K562 (cell line): Measurements from ENCODE around the gene LILRB3. TPM values are rescaled to one million over a fixed set of nuclear protein-coding genes. Genes with fewer than 3 reads are reported as not detected.

Source experiments
- BCOR ChIP-seq: fragments of 450-650 bp; IDR thresholded peaks from 2 replicates; pipeline ENCODE4 v1.6.1; 2016
- CEBPG ChIP-seq, 3 experiments: fragments of 200-800 bp in 1 of 3; sonication (Bioruptor generic) in 1 of 3; sonication (generic) in 1 of 3; formaldehyde crosslinking in 1 of 3; IDR thresholded peaks in 2 of 3; conservative IDR thresholded peaks in 1 of 3; 2 replicates each; pipeline versions ENCODE4 v1.6.1 to v1.8.0; 2016 to 2022; ENCODE audit warnings: missing compliant biosample characterization in 2 of 3, missing genetic modification characterization in 2 of 3, mild to moderate bottlenecking in 1 of 3, missing genetic modification reagents in 1 of 3
- DMBX1 ChIP-seq: fragments of 250-450 bp; sonication (Bioruptor Pico); IDR thresholded peaks from 2 replicates; pipeline ENCODE4 v1.8.0; 2022; ENCODE audit warnings: inconsistent platforms, mild to moderate bottlenecking, moderate library complexity, borderline replicate concordance
- E2F8 ChIP-seq: fragments of 450-650 bp; IDR thresholded peaks from 2 replicates; pipeline ENCODE4 v1.7.1; 2018; ENCODE audit warnings: mild to moderate bottlenecking, low read depth; ENCODE audit not compliant: partially characterized antibody
- HEY1 ChIP-seq: fragments of 250-450 bp; sonication (Bioruptor Pico); IDR thresholded peaks from 2 replicates; pipeline ENCODE4 v1.5.0; 2020; ENCODE audit warnings: mild to moderate bottlenecking, moderate library complexity, borderline replicate concordance
- HMGXB4 ChIP-seq: sonication (generic); formaldehyde crosslinking; IDR thresholded peaks from 2 replicates; pipeline ENCODE4 v1.8.1; 2023; ENCODE audit warnings: mild to moderate bottlenecking, missing genetic modification reagents
- HOMEZ ChIP-seq: fragments of 250-450 bp; sonication (Bioruptor Pico); IDR thresholded peaks from 2 replicates; pipeline ENCODE4 v1.4.0; 2020; ENCODE audit warnings: mild to moderate bottlenecking, moderate library complexity
- KLF10 ChIP-seq: fragments of 250-450 bp; sonication (Bioruptor Pico); IDR thresholded peaks from 2 replicates; pipeline ENCODE4 v1.6.1; 2021; ENCODE audit warnings: matching md5 sums
- KLF16 ChIP-seq: IDR thresholded peaks from 2 replicates; pipeline ENCODE4 v1.6.1; 2016; ENCODE audit warnings: antibody characterized with exemption
- MAFK ChIP-seq: IDR thresholded peaks from 2 replicates; pipeline ENCODE4 v1.6.1; 2011; ENCODE audit warnings: low read length, improper control_type of control experiment
- PCBP1 ChIP-seq: fragments of 200-400 bp; formaldehyde crosslinking; IDR thresholded peaks from 2 replicates; pipeline ENCODE4 v1.6.1; 2018; ENCODE audit warnings: mild to moderate bottlenecking, low read depth, low read length; ENCODE audit not compliant: poor library complexity, severe bottlenecking
- PML ChIP-seq: IDR thresholded peaks from 2 replicates; pipeline ENCODE4 v1.6.1; 2012; ENCODE audit warnings: low read length, inconsistent platforms
- SIRT6 ChIP-seq: IDR thresholded peaks from one replicate; pipeline ENCODE4 v1.6.1; 2012; ENCODE audit warnings: low read depth, mild to moderate bottlenecking, control low read depth, inconsistent platforms, low read length, moderate library complexity
- SMAD3 ChIP-seq: fragments of 450-650 bp; formaldehyde crosslinking; conservative IDR thresholded peaks from 2 replicates; pipeline ENCODE4 v1.4.0; 2020; ENCODE audit warnings: mild to moderate bottlenecking
- SNRNP70 ChIP-seq: fragments of 200-400 bp; formaldehyde crosslinking; optimal IDR thresholded peaks from 2 replicates; pipeline ENCODE3; 2017; ENCODE audit warnings: low read depth, low read length
- SPI1 ChIP-seq: IDR thresholded peaks from 2 replicates; pipeline ENCODE4 v1.6.1; 2011; ENCODE audit warnings: low read depth, low read length, control low read depth, borderline replicate concordance
- SRF ChIP-seq, 2 experiments: fragments of 250-450, 450-650 bp in 1 of 2; sonication (Bioruptor Pico) in 1 of 2; sonication (generic) in 1 of 2; formaldehyde crosslinking; IDR thresholded peaks; 2 replicates each; pipeline versions ENCODE4 v1.5.0 to v1.5.1; 2020 to 2022; ENCODE audit warnings: mild to moderate bottlenecking in 1 of 2, missing genetic modification reagents in 1 of 2
- polyA plus RNA-seq, 8 experiments: library from polyadenylated mRNA; depleted of rRNA in 4 of 8; stranded (reverse) in 5 of 8; unstranded in 3 of 8; fragments of >200 nt; fragmentation: Nextera tagmentation in 2 of 8; fragmentation: Illumina TruSeq in 1 of 8; extraction: Ambion mirVana in 2 of 8; extraction: Trizol in 1 of 8; gene quantifications; 2 replicates each; pipeline versions ENCODE4 v1.2.1 to v1.2.3, GENCODE V29; 2011 to 2014; ENCODE audit warnings: inconsistent platforms in 1 of 8, missing spikeins in 1 of 8
- total RNA-seq, 7 experiments: library from RNA; depleted of rRNA in 6 of 7; stranded (reverse); fragments of >200 nt in 6 of 7; fragmentation: Illumina TruSeq in 2 of 7; extraction: Trizol in 2 of 7; gene quantifications; 2 replicates each; pipeline versions ENCODE4 v1.2.1 to v1.2.3, GENCODE V29; 2011 to 2021; ENCODE audit warnings: low replicate concordance in 1 of 7
- TF ChIP-seq, protein P1 (sequence below): sonication (generic); formaldehyde crosslinking; IDR thresholded peaks from 2 replicates; pipeline ENCODE4 v1.8.0; 2022; ENCODE audit warnings: mild to moderate bottlenecking, missing genetic modification reagents
- TF ChIP-seq, protein P2 (sequence below): fragments of 450-650 bp; IDR thresholded peaks from 2 replicates; pipeline ENCODE4 v1.6.1; 2018; ENCODE audit warnings: mild to moderate bottlenecking, low read depth; ENCODE audit not compliant: partially characterized antibody

LILRB3 gene
- total and polyA plus RNA-seq, 9 of the 15 experiments (the other 6 are each of a cell fraction or from before 2014, with no cell fraction given) = 0.01 to 0.09 TPM; not detected in 7

GRCh38 chr19:54189145-54189734, 33.6 kb downstream of the LILRB3 start, which contains the start of gene MBOAT7 (continued):
- TF ChIP-seq, protein P1, sequence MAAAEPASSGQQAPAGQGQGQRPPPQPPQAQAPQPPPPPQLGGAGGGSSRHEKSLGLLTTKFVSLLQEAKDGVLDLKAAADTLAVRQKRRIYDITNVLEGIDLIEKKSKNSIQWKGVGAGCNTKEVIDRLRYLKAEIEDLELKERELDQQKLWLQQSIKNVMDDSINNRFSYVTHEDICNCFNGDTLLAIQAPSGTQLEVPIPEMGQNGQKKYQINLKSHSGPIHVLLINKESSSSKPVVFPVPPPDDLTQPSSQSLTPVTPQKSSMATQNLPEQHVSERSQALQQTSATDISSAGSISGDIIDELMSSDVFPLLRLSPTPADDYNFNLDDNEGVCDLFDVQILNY (CRISPR knock-in tag) = no peak
- TF ChIP-seq KLF10 (no peak), SMAD3 (CRISPR knock-in tag) (no peak), HOMEZ (no peak), DMBX1 (CRISPR knock-in tag) (no peak), MAFK (no peak), PML (no peak), SIRT6 (no peak), SRF (CRISPR knock-in tag; IDR thresholded peaks at IDR 0.05) (peak in 1 of 2 experiments; percentile 2; a peak in 1 of 4 replicates), BCOR (no peak), SNRNP70 (no peak), KLF16 (no peak), SPI1 (0 out of 2 replicates have a peak, but pooled peaks have one; percentile 1), HMGXB4 (0 out of 2 replicates have a peak, but pooled peaks have one; percentile 59), CEBPG (CRISPR knock-in tag; IDR thresholded peaks at IDR 0.05) (0 out of 2 replicates have a peak, but pooled peaks have one; percentile 23), CEBPG (tag; conservative IDR thresholded peaks at IDR 0.05 in 1 of 2, IDR thresholded peaks at IDR 0.05 in 1 of 2) (no peak), E2F8 (no peak), PCBP1 (peak; percentile 66), HEY1 (CRISPR knock-in tag) (no peak)
- TF ChIP-seq, protein P2, sequence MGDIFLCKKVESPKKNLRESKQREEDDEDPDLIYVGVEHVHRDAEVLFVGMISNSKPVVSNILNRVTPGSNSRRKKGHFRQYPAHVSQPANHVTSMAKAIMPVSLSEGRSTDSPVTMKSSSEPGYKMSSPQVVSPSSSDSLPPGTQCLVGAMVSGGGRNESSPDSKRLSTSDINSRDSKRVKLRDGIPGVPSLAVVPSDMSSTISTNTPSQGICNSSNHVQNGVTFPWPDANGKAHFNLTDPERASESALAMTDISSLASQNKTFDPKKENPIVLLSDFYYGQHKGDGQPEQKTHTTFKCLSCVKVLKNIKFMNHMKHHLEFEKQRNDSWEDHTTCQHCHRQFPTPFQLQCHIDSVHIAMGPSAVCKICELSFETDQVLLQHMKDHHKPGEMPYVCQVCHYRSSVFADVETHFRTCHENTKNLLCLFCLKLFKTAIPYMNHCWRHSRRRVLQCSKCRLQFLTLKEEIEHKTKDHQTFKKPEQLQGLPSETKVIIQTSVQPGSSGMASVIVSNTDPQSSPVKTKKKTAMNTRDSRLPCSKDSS = no peak
